Activated naive CD4-positive, alpha-beta T cell treated with anti-CD3 and anti-CD28 coated beads, Interleukin-2, amount 10 ng/mL, durations not matched to agents 7 days and 5 days (primary cell): ENCODE data around the gene SF3B5.
"Not testable (repeated sequence)": the region's sequence is repeated elsewhere in the genome, so short reads cannot be mapped to it uniquely, and the experiment has no call there.

Source experiments
- CTCF ChIA-PET: fragments of 350-600 bp; sonication (Branson Sonifier 250); formaldehyde crosslinking; loops from one replicate; lab custom pipeline; 2021; ENCODE audit warnings: antibody characterized with exemption; lab: Charles Lee
- DNase-seq: peaks from one replicate; pipeline ENCODE4 v3.0.0-alpha.2; 2020
- H3K27ac Mint-ChIP-seq: one replicate; pipeline ENCODE4 v1.8.0; 2021; ENCODE audit warnings: mild to moderate bottlenecking, moderate library complexity, mixed read lengths
- H3K27me3 Mint-ChIP-seq: one replicate; pipeline ENCODE4 v1.8.0; 2021; ENCODE audit warnings: mild to moderate bottlenecking, mixed read lengths
- H3K36me3 Mint-ChIP-seq: one replicate; pipeline ENCODE4 v1.8.0; 2021; ENCODE audit warnings: mixed read lengths
- H3K4me1 Mint-ChIP-seq: one replicate; pipeline ENCODE4 v1.8.0; 2021; ENCODE audit warnings: mixed read lengths
- H3K4me3 Mint-ChIP-seq: one replicate; pipeline ENCODE4 v1.8.0; 2021; ENCODE audit warnings: mild to moderate bottlenecking, moderate library complexity, mixed read lengths
- H3K9me3 Mint-ChIP-seq: one replicate; pipeline ENCODE4 v1.8.0; 2021; ENCODE audit warnings: mixed read lengths

SF3B5 gene

DNA sequence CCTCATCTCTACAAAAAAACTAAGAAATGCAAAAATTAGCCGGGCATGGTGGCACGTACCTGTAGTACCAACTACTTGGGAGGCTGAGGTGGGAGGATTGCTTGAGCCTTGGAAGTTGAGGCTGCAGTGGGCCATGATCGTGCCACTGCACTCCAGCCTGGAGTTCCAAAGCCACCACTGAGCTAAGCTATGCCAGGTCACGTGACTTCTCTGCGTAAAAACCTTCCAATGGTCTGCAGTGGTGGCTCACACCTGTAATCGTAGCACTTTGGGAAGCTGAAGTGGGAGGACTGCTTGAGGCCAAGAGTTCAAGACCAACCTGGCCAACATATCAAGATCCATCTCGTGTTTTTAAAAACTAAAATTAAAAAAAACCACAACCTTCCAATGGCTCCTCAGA is 1.7 kb downstream of the SF3B5 start:
- Mint-ChIP-seq H3K9me3 (no peaks in the 10 kb centered on the region), H3K27me3 (peaks cover 6% of the 10 kb centered on the region), H3K27ac (peak overlapping the region; percentile 96), H3K36me3 (peaks cover 10% of the 10 kb centered on the region), H3K4me3 (peak overlapping the region; percentile 91), H3K4me1 (peaks cover 32% of the 10 kb centered on the region)
- CTCF ChIA-PET = interaction anchor here (1.1 kb wide), 1 partner anchor 154 kb away, joined by 5 read pairs; no protein-coding TSS in a partner anchor
- DNase-seq = no peak

DNA sequence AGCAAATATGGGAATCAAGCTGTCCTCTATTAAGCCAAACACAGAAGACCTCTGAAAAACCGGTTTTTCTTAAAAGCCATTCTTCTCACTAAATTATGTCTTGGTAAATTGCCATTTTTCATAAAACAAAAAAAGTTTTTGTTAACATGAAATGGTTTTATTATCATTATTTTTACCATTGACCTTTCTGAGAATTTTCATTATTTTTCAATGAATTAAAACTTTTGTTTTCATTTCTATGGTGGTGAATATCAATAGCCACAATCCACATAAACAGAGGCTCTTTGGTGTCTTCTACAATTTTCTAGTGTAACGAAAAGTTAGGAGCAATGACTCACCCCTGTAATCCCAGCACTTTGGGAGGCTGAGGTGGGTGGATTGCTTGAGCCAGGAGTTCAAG is 2.1 kb downstream of the SF3B5 start:
- Mint-ChIP-seq H3K27me3 (peaks cover 6% of the 10 kb centered on the region), H3K4me1 (peaks cover 32% of the 10 kb centered on the region), H3K9me3 (no peaks in the 10 kb centered on the region), H3K36me3 (peaks cover 10% of the 10 kb centered on the region), H3K4me3 (no peak overlapping the region), H3K27ac (no peak overlapping the region)
- CTCF ChIA-PET = no interaction called here
- no peak for DNase-seq

DNA sequence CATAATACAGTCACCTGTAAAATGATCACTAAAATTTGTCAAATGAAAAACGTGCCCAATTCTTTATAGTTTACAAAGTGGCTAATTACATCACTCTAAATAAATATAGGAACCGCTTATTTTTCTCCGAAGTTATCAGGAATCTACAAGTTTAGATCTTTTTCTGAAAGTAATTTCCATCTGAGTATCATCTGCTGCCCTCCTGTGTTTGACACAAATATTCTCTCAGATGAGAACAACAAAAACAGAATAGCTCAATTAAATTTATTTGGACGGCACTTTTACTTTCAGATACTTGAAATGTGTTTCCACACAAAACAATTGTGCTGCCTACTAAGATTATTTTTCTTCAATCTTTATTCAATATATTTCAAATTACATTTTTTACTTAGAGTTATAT is 5.0 kb downstream of the SF3B5 start:
- Mint-ChIP-seq H3K4me3 (no peak overlapping the region), H3K27ac (no peak overlapping the region), H3K36me3 (peaks cover 10% of the 10 kb centered on the region), H3K4me1 (peaks cover 21% of the 10 kb centered on the region), H3K27me3 (no peaks in the 10 kb centered on the region), H3K9me3 (no peaks in the 10 kb centered on the region)
- DNase-seq = no peak
- CTCF ChIA-PET = interaction anchor here (0.6 to 1.8 kb wide), 2 partner anchors 149 to 515 kb away, joined by 3 to 8 read pairs; no protein-coding TSS in a partner anchor

DNA sequence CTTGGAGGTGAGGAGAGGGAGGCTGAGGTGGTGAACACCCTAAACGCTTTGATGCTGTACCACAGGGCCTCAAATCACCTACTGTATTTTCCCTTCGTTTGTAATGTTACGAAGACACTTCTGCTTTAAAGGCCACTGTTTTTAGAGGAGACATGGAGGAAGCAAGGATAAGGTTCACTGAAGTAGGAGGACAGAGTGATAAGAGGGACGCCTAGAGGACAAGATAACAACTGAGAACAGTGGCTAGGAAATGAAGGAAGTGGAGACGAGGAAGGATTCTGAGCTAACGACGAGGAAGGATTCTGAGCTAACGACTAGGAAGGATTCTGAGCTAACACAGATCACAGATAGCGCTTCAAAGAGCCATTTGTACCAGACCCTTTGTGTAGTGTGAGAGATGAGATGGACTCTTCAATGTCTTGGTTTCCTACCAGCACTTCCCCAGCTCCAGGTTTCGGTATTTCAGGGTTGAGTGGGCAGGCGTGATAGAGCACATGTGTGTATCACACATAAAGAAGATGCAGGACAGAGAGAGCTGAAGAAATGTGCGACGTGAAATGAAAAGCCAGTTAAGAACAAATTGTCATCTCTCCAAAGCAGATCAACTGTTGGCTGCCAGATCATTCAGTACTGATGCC is 7.5 kb downstream of the SF3B5 start:
- Mint-ChIP-seq H3K4me1 (peaks cover 3% of the 10 kb centered on the region), H3K9me3 (no peaks in the 10 kb centered on the region), H3K4me3 (no peak overlapping the region), H3K27ac (no peak overlapping the region), H3K36me3 (no peaks in the 10 kb centered on the region), H3K27me3 (no peaks in the 10 kb centered on the region)
- CTCF ChIA-PET = interaction anchor here (0.6 to 1.3 kb wide), 5 partner anchors 73 to 424 kb away, joined by 3 to 5 read pairs (median 3); no protein-coding TSS in a partner anchor
- DNase-seq = no peak

DNA sequence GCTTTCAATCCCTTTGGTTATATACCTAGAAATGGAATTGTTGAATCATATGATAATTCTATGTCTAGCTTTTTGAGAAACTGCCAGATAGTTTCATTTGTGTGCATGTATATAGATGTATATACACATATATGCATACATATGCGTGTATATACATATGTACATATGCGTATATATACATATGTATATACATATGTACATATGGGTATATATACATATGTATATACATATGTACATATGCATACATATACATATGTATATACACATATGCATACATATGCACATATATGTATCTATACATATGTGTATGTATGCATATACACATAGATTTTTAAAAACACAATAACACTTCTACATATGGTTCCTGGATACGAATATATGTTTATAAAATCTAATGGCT is 8.4 kb downstream of the SF3B5 start:
- no peaks in the 10 kb centered on the region for H3K36me3 Mint-ChIP-seq
- H3K4me3 Mint-ChIP-seq = no peak overlapping the region
- H3K27me3 Mint-ChIP-seq = no peaks in the 10 kb centered on the region
- no peak for DNase-seq
- no peak overlapping the region for H3K27ac Mint-ChIP-seq
- CTCF ChIA-PET = no interaction called here
- H3K4me1 Mint-ChIP-seq = peaks cover under 1% of the 10 kb centered on the region
- no peaks in the 10 kb centered on the region for H3K9me3 Mint-ChIP-seq

DNA sequence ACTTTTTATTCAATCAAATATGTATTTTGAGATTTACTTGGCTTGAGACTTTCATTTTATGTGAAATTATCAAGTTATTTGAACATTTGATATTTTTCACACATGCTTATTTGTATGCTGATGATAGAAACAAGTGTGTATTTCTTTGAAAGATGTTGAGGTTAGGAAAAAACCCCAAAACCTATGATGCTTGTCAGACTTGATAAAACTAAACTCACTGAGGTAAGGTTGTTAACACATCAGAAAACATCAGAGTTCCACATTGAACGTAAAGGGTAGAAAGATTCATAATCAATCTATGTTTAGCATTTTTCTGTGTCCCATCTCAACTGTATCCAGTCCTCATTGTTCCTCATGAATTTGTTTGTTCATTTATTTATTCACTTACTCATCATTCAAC is 12.2 kb downstream of the SF3B5 start:
- H3K4me3 Mint-ChIP-seq = no peak overlapping the region
- H3K4me1 Mint-ChIP-seq = no peaks in the 10 kb centered on the region
- no peak overlapping the region for H3K27ac Mint-ChIP-seq
- CTCF ChIA-PET = no interaction called here
- DNase-seq = no peak
- no peaks in the 10 kb centered on the region for H3K36me3 Mint-ChIP-seq
- H3K9me3 Mint-ChIP-seq = no peaks in the 10 kb centered on the region
- no peaks in the 10 kb centered on the region for H3K27me3 Mint-ChIP-seq

DNA sequence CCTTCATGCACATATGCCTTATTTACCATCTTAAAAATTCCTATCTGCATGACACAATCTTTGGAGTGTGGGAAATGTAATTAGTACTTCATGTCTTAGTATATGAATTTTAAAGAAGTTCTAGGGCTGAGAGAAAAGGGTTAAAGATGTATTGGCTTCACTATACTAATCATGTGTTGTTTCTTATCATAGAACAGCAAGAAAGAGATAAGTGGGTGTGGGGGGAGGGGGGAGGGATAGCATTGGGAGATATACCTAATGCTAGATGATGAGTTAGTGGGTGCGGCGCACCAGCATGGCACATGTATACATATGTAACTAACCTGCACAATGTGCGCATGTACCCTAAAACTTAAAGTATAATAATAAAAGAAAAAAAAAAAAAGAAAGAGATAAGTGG is 13.0 kb downstream of the SF3B5 start:
- DNase-seq, H3K9me3 Mint-ChIP-seq, H3K27ac Mint-ChIP-seq, H3K4me1 Mint-ChIP-seq, CTCF ChIA-PET, H3K4me3 Mint-ChIP-seq, H3K36me3 Mint-ChIP-seq, H3K27me3 Mint-ChIP-seq: not testable (repeated sequence)

DNA sequence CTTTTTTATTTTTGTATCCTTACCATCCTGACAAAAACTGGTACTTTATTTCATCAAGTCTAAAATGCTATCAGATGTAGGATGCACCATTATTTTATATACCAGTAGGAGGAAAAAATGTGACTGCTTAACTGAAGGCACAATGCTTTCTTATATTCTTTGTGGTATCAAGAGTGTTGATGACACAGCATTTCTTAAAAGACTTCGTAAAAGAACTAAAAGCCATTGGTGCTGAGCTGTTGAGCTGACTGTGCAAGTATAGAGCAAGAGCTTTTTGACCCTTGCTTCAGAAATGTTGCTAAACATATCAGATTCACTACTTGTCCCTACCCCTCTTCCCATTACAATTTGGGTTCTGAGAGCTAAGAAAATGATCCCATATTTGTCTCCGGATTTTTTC is 17.5 kb downstream of the SF3B5 start:
- Mint-ChIP-seq H3K4me1 (no peaks in the 10 kb centered on the region), H3K27ac (no peak overlapping the region), H3K4me3 (no peak overlapping the region), H3K36me3 (no peaks in the 10 kb centered on the region), H3K9me3 (no peaks in the 10 kb centered on the region), H3K27me3 (no peaks in the 10 kb centered on the region)
- CTCF ChIA-PET = interaction anchor here (1.4 kb wide), 1 partner anchor 13 kb away, joined by 3 read pairs; no protein-coding TSS in a partner anchor
- no peak for DNase-seq

DNA sequence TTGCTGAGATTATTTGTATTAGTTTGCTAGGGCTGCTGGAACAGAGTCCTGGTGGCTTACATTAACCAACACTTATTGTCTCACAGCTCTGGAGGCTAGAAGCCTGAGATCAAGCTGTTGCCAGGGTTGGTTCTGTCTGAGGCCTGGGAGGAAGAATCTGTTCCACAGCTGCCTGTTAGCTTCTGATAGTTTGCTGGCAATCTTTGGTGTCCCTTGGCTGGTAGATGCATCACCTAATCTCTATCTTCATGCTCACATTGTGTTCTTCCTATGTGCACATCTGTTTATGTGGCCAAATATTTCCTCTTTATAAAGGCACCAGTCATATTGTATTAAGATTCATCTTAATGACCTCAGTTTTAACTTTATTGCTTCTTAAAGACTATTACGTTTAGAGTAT is 19.5 kb downstream of the SF3B5 start:
- Mint-ChIP-seq H3K27me3 (peaks cover 6% of the 10 kb centered on the region), H3K4me3 (no peak overlapping the region), H3K9me3 (no peaks in the 10 kb centered on the region), H3K36me3 (no peaks in the 10 kb centered on the region), H3K4me1 (no peaks in the 10 kb centered on the region), H3K27ac (no peak overlapping the region)
- no peak for DNase-seq
- CTCF ChIA-PET = no interaction called here

DNA sequence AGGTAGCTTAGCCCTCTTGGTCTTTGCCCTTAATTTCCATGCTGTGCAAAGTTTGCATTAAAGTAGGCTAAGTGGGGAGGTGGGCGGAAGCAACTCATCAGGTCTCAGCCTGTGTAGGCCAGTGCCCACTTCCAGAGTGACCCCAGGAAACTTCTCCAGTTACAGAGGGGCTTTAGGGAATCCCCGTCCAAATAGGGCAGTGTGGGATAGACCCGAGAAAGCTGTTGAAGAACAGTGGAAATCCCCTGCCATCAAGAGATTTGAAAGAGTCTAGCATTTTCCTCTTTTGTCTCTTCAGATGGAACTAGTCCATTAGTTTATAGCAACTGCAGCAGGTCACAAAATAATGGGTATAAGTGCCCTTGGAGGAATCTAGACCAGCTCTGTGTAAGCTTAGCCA is 20.2 kb downstream of the SF3B5 start:
- CTCF ChIA-PET = no interaction called here
- H3K9me3 Mint-ChIP-seq = no peaks in the 10 kb centered on the region
- H3K36me3 Mint-ChIP-seq = no peaks in the 10 kb centered on the region
- peaks cover 6% of the 10 kb centered on the region for H3K27me3 Mint-ChIP-seq
- H3K4me3 Mint-ChIP-seq = no peak overlapping the region
- DNase-seq = no peak
- no peak overlapping the region for H3K27ac Mint-ChIP-seq
- H3K4me1 Mint-ChIP-seq = no peaks in the 10 kb centered on the region

DNA sequence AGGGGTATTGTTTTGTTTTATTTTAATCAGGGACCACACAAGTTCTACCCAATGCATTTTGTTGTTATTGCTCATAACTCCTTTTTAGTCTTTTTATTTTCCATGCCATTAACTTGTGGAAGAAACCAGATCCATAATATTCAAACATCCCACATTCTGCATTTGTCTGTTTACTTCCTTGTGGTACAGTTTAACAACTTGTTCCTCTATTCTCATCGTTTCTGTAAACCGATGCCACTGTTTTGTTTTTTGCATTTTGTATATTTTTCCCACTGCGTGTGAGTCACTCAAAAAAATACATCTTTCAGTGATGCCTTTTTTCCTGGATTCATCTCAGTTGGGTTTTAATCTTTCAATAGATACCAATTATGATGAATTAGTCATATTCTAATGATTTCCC is 22.3 kb downstream of the SF3B5 start:
- Mint-ChIP-seq H3K9me3 (no peaks in the 10 kb centered on the region), H3K4me3 (no peak overlapping the region), H3K27ac (no peak overlapping the region), H3K4me1 (peaks cover 3% of the 10 kb centered on the region), H3K27me3 (peaks cover 13% of the 10 kb centered on the region), H3K36me3 (peaks cover 2% of the 10 kb centered on the region)
- CTCF ChIA-PET = no interaction called here
- no peak for DNase-seq

DNA sequence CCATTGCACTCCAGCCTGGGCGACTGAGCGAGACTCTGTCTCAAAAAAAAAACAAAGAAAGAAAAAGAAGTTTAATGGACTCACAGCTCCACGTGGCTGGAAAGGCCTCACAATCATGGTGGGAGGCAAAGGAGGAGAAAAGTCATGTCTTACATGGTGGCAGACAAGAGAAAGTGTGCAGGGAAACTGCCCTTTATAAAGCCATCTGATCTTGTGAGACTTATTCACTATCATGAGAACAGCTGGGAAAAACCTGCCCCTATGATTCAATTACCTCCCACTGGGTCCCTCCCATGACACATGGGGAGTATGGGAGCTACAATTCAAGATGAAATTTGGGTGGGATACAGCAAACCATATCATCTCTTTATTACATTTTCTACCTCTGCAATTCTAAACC is 25.9 kb downstream of the SF3B5 start:
- no peak for DNase-seq
- peaks cover 22% of the 10 kb centered on the region for H3K27me3 Mint-ChIP-seq
- peaks cover 6% of the 10 kb centered on the region for H3K36me3 Mint-ChIP-seq
- H3K4me3 Mint-ChIP-seq = no peak overlapping the region
- H3K4me1 Mint-ChIP-seq = peaks cover 27% of the 10 kb centered on the region
- H3K27ac Mint-ChIP-seq = no peak overlapping the region
- CTCF ChIA-PET = no interaction called here
- H3K9me3 Mint-ChIP-seq = no peaks in the 10 kb centered on the region

DNA sequence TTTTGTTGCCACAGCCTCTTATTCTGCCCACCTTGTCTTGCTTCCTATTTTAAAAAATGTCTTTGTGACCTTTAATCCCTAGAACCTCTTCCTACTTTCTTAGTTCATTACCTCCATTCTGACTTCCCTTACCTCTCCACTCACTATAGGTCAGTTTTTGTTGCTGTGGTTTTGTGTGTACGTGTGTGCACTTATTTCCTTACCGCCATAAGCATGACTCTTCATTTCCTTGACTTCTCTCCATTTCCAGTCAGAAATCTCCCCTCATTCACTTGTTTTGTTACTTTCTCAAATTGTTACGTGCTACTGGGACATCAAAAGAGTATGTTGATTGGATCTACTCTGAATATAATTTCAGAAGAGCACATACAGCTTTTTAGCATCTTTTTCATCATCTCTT is 26.6 kb downstream of the SF3B5 start:
- no peak for DNase-seq
- CTCF ChIA-PET = no interaction called here
- peaks cover 28% of the 10 kb centered on the region for H3K4me1 Mint-ChIP-seq
- no peak overlapping the region for H3K4me3 Mint-ChIP-seq
- H3K9me3 Mint-ChIP-seq = no peaks in the 10 kb centered on the region
- H3K27ac Mint-ChIP-seq = no peak overlapping the region
- peaks cover 6% of the 10 kb centered on the region for H3K36me3 Mint-ChIP-seq
- H3K27me3 Mint-ChIP-seq = peaks cover 24% of the 10 kb centered on the region

DNA sequence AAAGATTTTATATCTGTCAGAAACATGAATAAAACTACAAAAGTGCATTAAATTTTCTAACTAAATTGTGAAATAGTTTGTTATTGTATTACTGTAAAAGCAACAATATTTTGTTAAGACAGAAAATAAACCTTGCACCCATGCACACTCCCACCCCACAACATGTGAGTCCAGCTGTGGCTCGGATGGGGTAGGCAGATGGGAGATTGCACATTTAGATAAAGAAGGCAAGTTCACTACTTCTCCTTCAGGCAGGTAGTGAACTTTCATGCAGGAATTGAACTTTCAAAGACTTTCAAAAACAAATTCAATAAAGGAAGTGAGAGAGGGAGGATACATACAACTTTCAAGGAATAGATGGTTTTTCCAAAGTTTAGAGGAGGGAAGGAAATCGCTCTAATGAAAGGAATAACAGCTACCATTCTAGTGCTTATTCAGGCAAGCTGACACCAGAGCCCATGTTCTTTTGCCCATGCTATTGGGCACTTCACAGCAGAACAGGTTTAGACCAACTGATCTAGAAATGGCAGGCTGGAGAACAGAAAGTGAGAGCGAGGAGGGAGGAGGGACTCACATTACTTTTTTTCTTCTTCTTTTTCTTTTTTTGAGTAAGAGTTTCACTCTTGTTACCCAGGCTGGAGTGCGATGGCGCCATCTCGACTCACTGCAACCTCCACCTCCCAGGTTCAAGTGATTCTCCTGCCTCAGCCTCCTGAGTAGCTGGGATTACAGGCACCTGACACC is 28.5 kb downstream of the SF3B5 start:
- no peak overlapping the region for H3K4me3 Mint-ChIP-seq
- peaks cover 6% of the 10 kb centered on the region for H3K36me3 Mint-ChIP-seq
- no peak for DNase-seq
- peaks cover 43% of the 10 kb centered on the region for H3K4me1 Mint-ChIP-seq
- peaks cover 38% of the 10 kb centered on the region for H3K27me3 Mint-ChIP-seq
- CTCF ChIA-PET = no interaction called here
- H3K9me3 Mint-ChIP-seq = no peaks in the 10 kb centered on the region
- no peak overlapping the region for H3K27ac Mint-ChIP-seq

DNA sequence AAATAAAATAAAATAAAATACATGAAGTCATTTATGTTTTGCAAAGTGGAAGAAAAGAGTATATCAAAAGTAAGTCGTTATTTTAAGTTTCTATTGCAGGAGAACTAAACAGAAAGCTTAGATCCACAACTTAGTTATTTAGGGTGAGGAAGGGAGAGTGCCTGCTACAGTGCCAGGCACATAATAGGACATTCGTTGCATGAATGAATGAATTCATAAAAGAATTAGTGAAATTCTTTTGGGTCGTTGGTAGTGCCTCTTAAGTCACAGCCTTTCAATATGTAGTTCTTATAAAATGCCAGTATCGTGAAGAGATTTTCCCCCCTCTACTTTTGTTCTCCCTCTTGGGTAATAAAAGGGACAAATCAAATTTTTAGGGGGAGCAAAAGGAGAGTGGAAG is 29.1 kb downstream of the SF3B5 start:
- Mint-ChIP-seq H3K9me3 (no peaks in the 10 kb centered on the region), H3K4me3 (no peak overlapping the region), H3K27me3 (peaks cover 34% of the 10 kb centered on the region), H3K36me3 (peaks cover 6% of the 10 kb centered on the region), H3K4me1 (peaks cover 43% of the 10 kb centered on the region), H3K27ac (no peak overlapping the region)
- DNase-seq = no peak
- CTCF ChIA-PET = interaction anchor here (1.5 kb wide), 1 partner anchor 11 kb away, joined by 5 read pairs; no protein-coding TSS in a partner anchor
